T-helper 17 cell (primary cell): Measurements from ENCODE around the gene AFG1L. TPM values are rescaled to one million over a fixed set of nuclear protein-coding genes. Genes with fewer than 3 reads are reported as not detected.
"Not testable (repeated sequence)": the region's sequence is repeated elsewhere in the genome, so short reads cannot be mapped to it uniquely, and the experiment has no call there.

ENCODE experiments used
- ATAC-seq: fragments of 150-1000 bp; cut with Tn5 transposase; 2 replicates; pipeline ENCODE4 v1.10.0; 2021; ENCODE audit warnings: mild to moderate bottlenecking, moderate library complexity
- DNase-seq, 3 donors: peaks; one replicate each; pipeline versions ENCODE4 v3.0.0 to v3.0.0-alpha.2; 2020 to 2021
- H3K9me3 ChIP-seq: one replicate; pipeline ENCODE4 v1.7.0; 2013; ENCODE audit warnings: low read length, mild to moderate bottlenecking; ENCODE audit not compliant: control insufficient read depth, poor library complexity, severe bottlenecking
- H3K27ac Mint-ChIP-seq: one replicate; pipeline ENCODE4 v1.8.0; 2022; ENCODE audit warnings: mild to moderate bottlenecking, moderate library complexity, mixed read lengths
- H3K27me3 Mint-ChIP-seq: one replicate; pipeline ENCODE4 v1.8.0; 2022; ENCODE audit warnings: mixed read lengths
- H3K36me3 Mint-ChIP-seq: one replicate; pipeline ENCODE4 v1.8.0; 2022; ENCODE audit warnings: low read depth, mixed read lengths
- H3K4me1 Mint-ChIP-seq: one replicate; pipeline ENCODE4 v1.8.0; 2022; ENCODE audit warnings: mild to moderate bottlenecking, mixed read lengths
- H3K4me3 Mint-ChIP-seq: one replicate; pipeline ENCODE4 v1.8.0; 2022; ENCODE audit warnings: mild to moderate bottlenecking, moderate library complexity, mixed read lengths
- total RNA-seq, 4 donors: library from RNA in 2 of 4; stranded (reverse) in 2 of 4; gene quantifications; one replicate each; pipeline ENCODE4 v1.2.3 and lab custom pipeline; 2022 to 2026

Gene AFG1L
- total RNA-seq, 2 donors from 2014 or later = 3.0 to 4.8 TPM

- Mint-ChIP-seq H3K36me3 (peaks cover 2% of the 10 kb centered on the region), H3K4me1 (no peaks in the 10 kb centered on the region), H3K27me3 (no peaks in the 10 kb centered on the region), H3K4me3 (no peak overlapping the region), H3K27ac (no peak overlapping the region)
- no peaks in the 10 kb centered on the region for H3K9me3 ChIP-seq
- no peak for ATAC-seq
- DNase-seq = no peak
These were observed 26.0 kb upstream of the AFG1L start for GRCh38 chr6:108268845-108269244.

- not testable (repeated sequence) for H3K9me3 ChIP-seq, H3K36me3 Mint-ChIP-seq, H3K27ac Mint-ChIP-seq, H3K4me1 Mint-ChIP-seq, DNase-seq, H3K4me3 Mint-ChIP-seq, ATAC-seq, H3K27me3 Mint-ChIP-seq
These were observed 24.9 kb upstream of the AFG1L start for GRCh38 chr6:108269955-108270354.

GRCh38 chr6:108274546-108274945, 20.3 kb upstream of the AFG1L start:
- no peaks in the 10 kb centered on the region for H3K9me3 ChIP-seq
- Mint-ChIP-seq H3K4me1 (no peaks in the 10 kb centered on the region), H3K27ac (no peak overlapping the region), H3K36me3 (peaks cover 5% of the 10 kb centered on the region), H3K27me3 (peaks cover 13% of the 10 kb centered on the region), H3K4me3 (no peak overlapping the region)
- DNase-seq (no peak), ATAC-seq (no peak)

- Mint-ChIP-seq H3K27ac (no peak overlapping the region), H3K27me3 (peaks cover 13% of the 10 kb centered on the region), H3K36me3 (peaks cover 5% of the 10 kb centered on the region), H3K4me1 (no peaks in the 10 kb centered on the region), H3K4me3 (no peak overlapping the region)
- no peaks in the 10 kb centered on the region for H3K9me3 ChIP-seq
- DNase-seq = no peak
- ATAC-seq = no peak
These were observed 18.9 kb upstream of the AFG1L start for GRCh38 chr6:108275976-108276375.

GRCh38 chr6:108277295-108277694, 17.6 kb upstream of the AFG1L start:
- H3K27ac Mint-ChIP-seq = no peak overlapping the region
- H3K36me3 Mint-ChIP-seq = peaks cover 5% of the 10 kb centered on the region
- no peaks in the 10 kb centered on the region for H3K4me1 Mint-ChIP-seq
- no peak overlapping the region for H3K4me3 Mint-ChIP-seq
- no peak for DNase-seq
- no peaks in the 10 kb centered on the region for H3K9me3 ChIP-seq
- no peak for ATAC-seq
- peaks cover 13% of the 10 kb centered on the region for H3K27me3 Mint-ChIP-seq

DNA sequence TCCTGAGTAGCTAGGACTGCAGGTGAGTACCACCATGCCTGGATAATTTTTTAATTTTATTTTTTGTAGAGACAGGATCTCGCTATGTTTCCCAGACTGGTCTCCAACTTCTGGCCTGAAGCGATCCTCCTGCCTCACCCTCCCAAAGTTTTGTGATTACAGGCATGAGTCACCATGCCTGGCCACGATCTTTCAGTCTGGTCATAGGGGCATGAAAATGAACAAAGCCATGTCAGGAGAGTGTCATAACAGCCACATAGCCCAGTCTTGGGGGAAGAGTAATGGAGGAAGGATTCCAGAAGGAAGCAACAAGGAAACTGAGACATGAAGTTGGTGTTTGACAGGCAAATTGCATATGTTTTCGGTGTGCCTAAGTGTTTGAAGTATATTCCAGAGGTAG, 17.0 kb upstream of the AFG1L start:
- H3K4me3 Mint-ChIP-seq = no peak overlapping the region
- peaks cover 5% of the 10 kb centered on the region for H3K36me3 Mint-ChIP-seq
- H3K4me1 Mint-ChIP-seq = no peaks in the 10 kb centered on the region
- peaks cover 13% of the 10 kb centered on the region for H3K27me3 Mint-ChIP-seq
- H3K27ac Mint-ChIP-seq = no peak overlapping the region
- DNase-seq (no peak), ATAC-seq (no peak)
- no peaks in the 10 kb centered on the region for H3K9me3 ChIP-seq

- Mint-ChIP-seq H3K27ac (no peak overlapping the region), H3K27me3 (peaks cover 6% of the 10 kb centered on the region), H3K36me3 (no peaks in the 10 kb centered on the region), H3K4me1 (peaks cover 6% of the 10 kb centered on the region), H3K4me3 (no peak overlapping the region)
- no peaks in the 10 kb centered on the region for H3K9me3 ChIP-seq
- no peak for DNase-seq
- no peak for ATAC-seq
These were observed 9.5 kb upstream of the AFG1L start for GRCh38 chr6:108285381-108285780.

GRCh38 chr6:108286366-108286765, 8.5 kb upstream of the AFG1L start:
- no peak overlapping the region for H3K27ac Mint-ChIP-seq
- DNase-seq (no peak), ATAC-seq (peak; percentile 52)
- peaks cover 6% of the 10 kb centered on the region for H3K27me3 Mint-ChIP-seq
- H3K9me3 ChIP-seq = no peaks in the 10 kb centered on the region
- H3K4me1 Mint-ChIP-seq = peaks cover 6% of the 10 kb centered on the region
- no peaks in the 10 kb centered on the region for H3K36me3 Mint-ChIP-seq
- no peak overlapping the region for H3K4me3 Mint-ChIP-seq

DNA sequence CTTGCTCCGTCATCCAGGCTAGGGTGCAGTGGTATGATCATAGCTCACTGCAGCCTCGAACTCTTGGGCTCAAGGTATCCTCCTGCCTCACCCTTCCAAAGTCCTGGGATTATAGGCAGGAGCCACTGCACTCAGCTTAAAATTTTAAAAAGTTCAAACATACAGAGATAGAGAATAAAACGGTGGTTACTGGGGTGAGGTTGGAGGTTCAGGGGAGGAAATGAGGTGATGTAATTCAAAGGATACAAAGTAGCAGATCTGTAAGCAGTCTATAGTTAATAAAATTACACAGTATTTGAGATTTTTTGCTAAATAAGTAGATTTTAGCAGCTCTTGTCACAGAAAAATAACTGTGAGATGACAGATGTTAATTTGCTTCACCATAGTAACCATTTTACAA, 7.5 kb upstream of the AFG1L start:
- Mint-ChIP-seq H3K27me3 (peaks cover 6% of the 10 kb centered on the region), H3K36me3 (no peaks in the 10 kb centered on the region), H3K27ac (no peak overlapping the region), H3K4me1 (peaks cover 6% of the 10 kb centered on the region), H3K4me3 (no peak overlapping the region)
- H3K9me3 ChIP-seq = no peaks in the 10 kb centered on the region
- ATAC-seq (no peak), DNase-seq (no peak)

GRCh38 chr6:108288742-108289141, 6.1 kb upstream of the AFG1L start:
- H3K4me3 Mint-ChIP-seq = no peak overlapping the region
- peaks cover 6% of the 10 kb centered on the region for H3K4me1 Mint-ChIP-seq
- DNase-seq (no peak), ATAC-seq (no peak)
- H3K9me3 ChIP-seq = no peaks in the 10 kb centered on the region
- H3K27me3 Mint-ChIP-seq = peaks cover 1% of the 10 kb centered on the region
- H3K27ac Mint-ChIP-seq = no peak overlapping the region
- no peaks in the 10 kb centered on the region for H3K36me3 Mint-ChIP-seq

DNA sequence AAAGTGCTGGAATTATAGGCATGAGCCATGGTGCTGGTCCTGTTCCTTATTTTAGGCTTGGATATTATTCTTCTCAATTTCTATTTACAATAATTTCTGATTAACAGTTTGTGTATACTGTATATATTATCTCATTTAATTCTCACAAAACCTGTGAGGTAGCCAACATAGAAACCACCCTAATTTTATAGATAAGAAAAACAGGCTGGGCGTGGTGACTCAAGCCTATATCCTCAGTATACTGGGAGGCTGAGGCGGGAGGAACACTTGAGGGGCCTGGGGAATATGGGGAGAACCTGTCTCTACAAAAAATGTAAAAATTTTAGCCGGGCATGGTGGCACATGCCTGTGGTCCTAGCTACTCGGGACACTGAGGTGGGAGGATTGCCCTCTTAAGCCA, 3.8 kb upstream of the AFG1L start:
- no peak overlapping the region for H3K27ac Mint-ChIP-seq
- no peaks in the 10 kb centered on the region for H3K27me3 Mint-ChIP-seq
- ATAC-seq (no peak), DNase-seq (no peak)
- H3K36me3 Mint-ChIP-seq = peaks cover 5% of the 10 kb centered on the region
- no peaks in the 10 kb centered on the region for H3K9me3 ChIP-seq
- H3K4me1 Mint-ChIP-seq = peaks cover 16% of the 10 kb centered on the region
- no peak overlapping the region for H3K4me3 Mint-ChIP-seq

DNA sequence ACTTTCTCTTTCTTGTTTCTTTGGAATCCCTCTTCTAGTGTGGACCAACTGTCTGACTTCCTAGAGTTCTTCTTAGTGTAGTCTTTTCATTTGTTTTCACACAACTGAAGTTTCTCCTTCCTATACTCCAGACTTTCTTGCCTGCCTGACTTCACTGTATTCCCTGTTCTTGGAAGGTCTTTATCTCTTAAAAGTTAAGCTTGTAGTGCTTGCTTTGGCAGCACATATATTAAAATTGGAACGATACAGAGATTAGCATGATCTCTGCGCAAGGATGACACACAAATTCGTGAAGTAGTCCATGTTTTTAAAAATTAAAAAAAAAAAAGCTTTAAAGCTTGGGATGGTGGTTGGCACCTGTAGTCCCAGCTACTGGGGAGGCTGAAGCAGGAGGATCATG, 2.3 kb upstream of the AFG1L start:
- not testable (repeated sequence) for H3K27ac Mint-ChIP-seq, ATAC-seq, H3K36me3 Mint-ChIP-seq, DNase-seq, H3K4me3 Mint-ChIP-seq, H3K27me3 Mint-ChIP-seq, H3K9me3 ChIP-seq
- H3K4me1 Mint-ChIP-seq = peaks cover 13% of the 10 kb centered on the region

DNA sequence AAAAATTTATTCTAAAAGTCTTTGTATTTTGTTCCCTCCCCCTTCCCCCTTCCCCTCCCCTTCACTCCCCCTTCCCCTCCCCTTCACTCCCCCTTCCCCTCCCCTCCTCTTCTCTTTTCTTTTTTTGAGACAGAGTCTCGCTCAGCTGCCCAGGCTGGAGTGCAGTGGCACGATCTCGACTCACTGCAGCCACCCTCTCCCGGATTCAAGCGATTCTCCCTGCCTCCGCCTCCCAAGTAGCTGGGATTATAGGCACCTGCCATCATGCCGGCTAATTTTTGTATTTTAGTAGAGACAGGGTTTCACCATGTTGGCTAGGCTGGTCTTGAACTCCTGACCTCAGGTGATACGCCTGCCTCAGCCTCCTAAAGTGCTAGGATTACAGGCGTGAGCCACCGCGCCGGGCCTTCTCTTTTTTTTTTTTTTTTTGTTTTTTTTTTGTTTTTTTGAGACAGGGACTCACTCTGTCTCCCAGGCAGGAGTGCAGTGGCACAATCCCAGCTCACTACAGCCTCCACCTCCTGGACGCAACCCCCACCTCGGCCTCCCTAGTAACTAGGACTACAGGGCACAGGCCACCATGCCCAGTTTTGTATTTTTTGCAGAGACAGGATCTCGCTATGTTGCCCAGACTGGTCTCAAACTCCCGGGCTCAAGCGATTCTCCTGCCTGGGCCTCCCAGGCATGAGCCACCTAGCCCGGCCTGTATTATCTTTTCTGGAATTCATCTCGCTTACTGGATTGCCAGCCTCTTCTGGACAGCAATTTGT, 1.1 kb upstream of the AFG1L start:
- ATAC-seq (no peak), DNase-seq (no peak)
- Mint-ChIP-seq H3K4me1 (peaks cover 13% of the 10 kb centered on the region), H3K27me3 (no peaks in the 10 kb centered on the region), H3K36me3 (peaks cover 5% of the 10 kb centered on the region), H3K27ac (peak overlapping the region; percentile 99), H3K4me3 (peak overlapping the region; percentile 95)
- no peaks in the 10 kb centered on the region for H3K9me3 ChIP-seq

GRCh38 chr6:108294297-108294726, 542 bp upstream of the AFG1L start:
- Mint-ChIP-seq H3K27me3 (no peaks in the 10 kb centered on the region), H3K4me1 (peaks cover 16% of the 10 kb centered on the region), H3K4me3 (peak overlapping the region; percentile 95), H3K27ac (peak overlapping the region; percentile 99), H3K36me3 (peaks cover 5% of the 10 kb centered on the region)
- ATAC-seq (peak; percentile 56), DNase-seq (no peak)
- H3K9me3 ChIP-seq = no peaks in the 10 kb centered on the region
